HFF-Myc (cell line): ENCODE measurements around the gene NDUFS3.
A peak's percentile ranks its signal among the peaks of the same experiment; 100 is the strongest.
"Not testable (repeated sequence)": the region's sequence is repeated elsewhere in the genome, so short reads cannot be mapped to it uniquely, and the experiment has no call there.

Experiments used
- DNase-seq: peaks from one replicate; pipeline ENCODE4 v3.0.0-alpha.2; 2011; ENCODE audit warnings: low read depth; ENCODE audit errors: extremely low read depth
- H3K4me3 ChIP-seq: replicated peaks from 2 replicates; pipeline ENCODE4 v1.5.1; 2011; ENCODE audit warnings: low read depth, mild to moderate bottlenecking, control low read depth, low read length
- TF ChIP-seq, protein P1 (sequence below): IDR thresholded peaks from 2 replicates; pipeline ENCODE4 v1.5.1; 2012; ENCODE audit warnings: mild to moderate bottlenecking, low read depth, low read length, control low read depth; ENCODE audit errors: missing control alignments

NDUFS3 gene

DNA sequence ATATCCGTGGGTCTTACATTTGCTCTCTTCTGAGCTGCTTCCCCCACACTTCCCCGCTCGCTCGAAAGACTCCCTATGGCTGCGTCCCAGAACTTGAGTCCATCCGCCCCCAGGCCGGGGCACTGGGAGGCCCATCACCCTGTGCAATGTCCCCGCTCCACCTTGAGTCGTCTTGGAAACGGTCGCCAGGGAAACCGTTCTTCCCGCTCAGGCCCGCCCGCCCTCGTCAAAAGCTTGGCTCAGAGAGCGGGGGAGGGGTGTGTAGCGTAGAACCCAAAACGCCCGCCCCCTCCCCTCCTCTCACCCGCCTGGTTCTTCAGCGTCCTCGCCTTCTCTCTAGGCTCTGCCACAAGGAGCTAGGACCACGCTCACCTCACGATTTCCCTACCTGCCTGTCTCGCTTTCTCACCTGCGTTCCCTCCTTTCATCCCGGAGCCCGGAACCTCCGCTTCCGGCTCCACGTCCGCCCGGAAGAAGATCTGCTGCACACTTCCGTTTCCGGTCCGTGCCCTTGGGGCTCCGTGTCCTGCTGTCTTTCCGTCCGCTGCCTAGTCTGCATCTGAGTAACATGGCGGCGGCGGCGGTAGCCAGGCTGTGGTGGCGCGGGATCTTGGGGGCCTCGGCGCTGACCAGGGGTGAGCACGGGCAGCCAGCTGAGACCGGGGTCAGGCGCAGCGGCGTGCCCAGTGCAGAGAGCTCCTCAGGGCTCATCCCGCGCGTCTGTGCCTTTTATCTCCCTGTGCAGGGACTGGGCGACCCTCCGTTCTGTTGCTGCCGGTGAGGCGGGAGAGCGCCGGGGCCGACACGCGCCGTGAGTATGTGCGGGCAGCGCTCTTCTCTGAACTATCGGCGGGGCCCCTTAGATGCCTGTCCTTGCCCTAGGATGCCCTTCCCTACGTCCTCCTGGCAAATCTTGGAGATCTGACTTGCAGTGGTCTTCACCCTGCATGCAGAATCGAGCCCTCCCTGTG lies at the start of gene NDUFS3, which contains the start of gene KBTBD4:
Gene NDUFS3, plus strand, starts transcription at position 551 of the 971 bp plus-strand sequence. Its CDS starts 18 bp downstream, at position 569.
Gene KBTBD4, minus strand, starts transcription at position 447 of the 971 bp plus-strand sequence. Its CDS starts 19 bp downstream, at position 428.
- TF ChIP-seq, protein P1, sequence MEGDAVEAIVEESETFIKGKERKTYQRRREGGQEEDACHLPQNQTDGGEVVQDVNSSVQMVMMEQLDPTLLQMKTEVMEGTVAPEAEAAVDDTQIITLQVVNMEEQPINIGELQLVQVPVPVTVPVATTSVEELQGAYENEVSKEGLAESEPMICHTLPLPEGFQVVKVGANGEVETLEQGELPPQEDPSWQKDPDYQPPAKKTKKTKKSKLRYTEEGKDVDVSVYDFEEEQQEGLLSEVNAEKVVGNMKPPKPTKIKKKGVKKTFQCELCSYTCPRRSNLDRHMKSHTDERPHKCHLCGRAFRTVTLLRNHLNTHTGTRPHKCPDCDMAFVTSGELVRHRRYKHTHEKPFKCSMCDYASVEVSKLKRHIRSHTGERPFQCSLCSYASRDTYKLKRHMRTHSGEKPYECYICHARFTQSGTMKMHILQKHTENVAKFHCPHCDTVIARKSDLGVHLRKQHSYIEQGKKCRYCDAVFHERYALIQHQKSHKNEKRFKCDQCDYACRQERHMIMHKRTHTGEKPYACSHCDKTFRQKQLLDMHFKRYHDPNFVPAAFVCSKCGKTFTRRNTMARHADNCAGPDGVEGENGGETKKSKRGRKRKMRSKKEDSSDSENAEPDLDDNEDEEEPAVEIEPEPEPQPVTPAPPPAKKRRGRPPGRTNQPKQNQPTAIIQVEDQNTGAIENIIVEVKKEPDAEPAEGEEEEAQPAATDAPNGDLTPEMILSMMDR: no peak
- peak; percentile 75 for DNase-seq
- H3K4me3 ChIP-seq: peak within 1 kb of the TSS; percentile 94

DNA sequence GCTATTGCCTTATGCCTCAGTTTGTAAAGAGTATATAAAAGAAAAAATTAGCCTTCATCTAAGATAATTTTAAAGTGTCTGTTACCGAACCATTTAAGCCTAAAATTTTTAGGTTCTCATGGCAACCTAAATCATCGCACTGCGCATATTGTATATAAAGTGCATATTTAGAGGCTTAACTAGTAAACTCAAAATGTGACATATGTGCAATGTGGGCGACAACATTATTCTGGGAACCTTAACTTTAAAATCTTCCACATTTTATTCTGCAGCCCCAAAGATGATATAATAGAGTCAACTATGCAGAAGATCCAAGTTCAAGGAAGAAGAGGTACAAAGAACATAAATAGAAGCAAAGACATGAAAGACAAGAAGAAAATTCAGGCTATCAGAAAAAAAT lies 48.9 kb upstream of the NDUFS3 start:
- no peak for DNase-seq
- no peak overlapping the region for H3K4me3 ChIP-seq
- TF ChIP-seq, protein P1: no peak

DNA sequence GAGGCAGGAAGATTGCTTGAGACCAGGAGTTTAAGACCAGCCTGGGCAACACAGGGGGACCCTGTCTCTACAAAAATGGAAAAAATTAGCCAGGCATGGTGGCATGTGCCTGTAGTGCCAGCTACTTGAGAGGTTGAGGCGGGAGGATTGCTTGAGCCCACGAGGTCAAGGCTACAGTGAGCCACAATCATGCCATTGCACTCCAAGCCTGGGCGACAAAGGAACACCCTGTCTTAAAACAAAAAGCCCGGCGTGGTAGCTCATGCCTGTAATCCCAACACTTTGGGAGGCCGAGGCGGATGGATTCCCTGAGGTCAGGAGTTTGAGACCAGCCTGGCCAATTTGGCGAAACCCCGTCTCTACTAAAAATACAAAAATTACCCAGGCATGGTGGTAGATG lies 48.2 kb upstream of the NDUFS3 start:
- DNase-seq, H3K4me3 ChIP-seq: not testable (repeated sequence)

DNA sequence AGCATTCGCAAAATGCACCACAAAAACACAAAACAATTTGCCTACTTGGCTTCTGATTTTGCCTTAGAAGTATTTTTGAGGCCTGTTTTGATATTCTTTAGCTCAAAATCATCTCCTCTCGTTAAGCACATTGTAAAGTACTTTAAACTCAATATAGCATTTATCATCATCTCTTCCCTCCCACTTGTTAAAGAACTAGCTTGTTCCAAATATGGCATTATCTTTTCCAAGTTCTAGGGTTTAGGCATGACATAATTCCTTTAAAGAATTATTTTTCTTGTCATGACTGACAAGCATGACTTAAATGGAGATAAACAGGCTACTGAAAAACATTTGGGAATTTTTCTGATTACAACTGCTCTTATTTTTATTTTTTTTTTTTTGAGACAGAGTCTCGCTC lies 47.2 kb upstream of the NDUFS3 start:
- H3K4me3 ChIP-seq: no peak overlapping the region
- no peak for DNase-seq
- TF ChIP-seq, protein P1: no peak

DNA sequence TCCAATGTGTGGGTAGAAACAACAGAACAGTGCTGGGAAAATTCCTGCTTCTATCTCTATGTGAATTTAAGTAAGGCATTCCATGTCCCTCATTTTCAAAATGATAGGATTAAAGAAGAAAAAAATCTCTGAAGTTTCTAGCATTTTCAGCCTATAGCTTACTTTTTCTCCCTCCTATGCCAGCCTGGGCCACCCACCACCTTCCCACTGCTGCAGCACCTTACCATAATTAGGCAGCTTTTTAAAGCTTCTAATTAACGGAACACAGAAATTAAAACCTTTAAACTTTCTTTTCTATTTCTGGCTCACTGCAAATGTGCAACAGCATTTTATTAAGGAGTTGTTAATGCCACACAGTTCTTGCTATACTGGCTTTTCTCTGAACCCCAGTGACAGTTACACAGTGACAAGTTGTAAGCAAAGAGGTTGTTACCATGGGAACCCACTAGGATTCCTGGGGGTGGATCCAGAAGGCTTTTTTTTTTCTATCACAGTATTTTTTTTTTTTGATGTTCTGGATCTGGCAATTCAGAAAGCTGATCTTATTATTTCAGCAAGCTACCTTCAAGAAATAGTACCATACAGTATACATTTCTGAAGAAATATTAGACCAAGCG lies 46.2 kb upstream of the NDUFS3 start:
- TF ChIP-seq, protein P1: no peak
- no peak overlapping the region for H3K4me3 ChIP-seq
- DNase-seq: no peak

DNA sequence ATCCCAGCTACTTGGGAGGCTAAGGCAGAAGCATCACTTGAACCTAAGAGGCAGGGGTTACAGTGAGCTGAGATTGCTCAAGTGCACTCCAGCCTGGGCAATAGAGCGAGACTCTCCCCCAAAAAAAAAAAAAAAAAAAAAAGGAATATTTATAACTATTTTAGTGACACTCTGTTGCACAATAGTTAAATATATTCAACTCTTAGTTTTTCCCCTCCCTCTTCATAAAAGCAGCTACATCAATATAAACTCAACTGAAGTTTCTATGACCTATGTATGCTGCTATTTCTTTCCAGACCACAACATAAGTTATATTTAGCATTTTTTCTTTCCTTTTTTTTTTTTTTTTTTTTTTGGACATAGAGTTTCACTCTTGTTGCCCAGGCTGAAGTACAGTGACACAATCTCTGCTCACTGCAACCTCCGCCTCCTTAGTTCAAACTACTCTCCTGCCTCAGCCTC lies 45.2 kb upstream of the NDUFS3 start:
- TF ChIP-seq, protein P1: no peak
- DNase-seq: no peak
- H3K4me3 ChIP-seq: no peak overlapping the region

DNA sequence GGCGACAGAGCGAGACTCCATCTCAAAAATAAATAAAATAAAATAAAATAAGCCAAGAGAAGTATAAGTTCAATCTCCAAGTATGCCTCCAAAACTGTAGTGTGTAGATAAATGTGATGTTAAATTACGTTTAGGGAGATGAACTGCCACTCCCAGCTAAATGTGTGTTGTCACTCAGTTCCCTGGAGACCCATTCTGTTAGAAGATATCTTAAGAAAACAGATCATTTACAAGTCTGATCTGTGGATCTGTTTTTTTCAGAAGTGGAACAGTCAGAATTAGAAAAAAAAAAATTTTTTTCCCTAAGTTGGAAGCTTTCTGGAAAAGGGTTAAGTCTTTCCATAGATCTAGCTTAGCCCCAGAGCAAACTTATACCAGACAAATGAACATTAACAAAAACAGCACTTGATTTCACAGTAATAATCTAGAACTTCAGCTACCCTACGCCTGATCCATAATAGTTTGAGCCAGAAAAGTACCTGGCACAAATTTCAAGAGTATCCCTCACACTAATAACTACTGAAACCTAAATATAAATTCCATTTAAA lies 44.1 kb upstream of the NDUFS3 start:
- no peak for DNase-seq
- no peak overlapping the region for H3K4me3 ChIP-seq
- TF ChIP-seq, protein P1: no peak
